Measurements from ENCODE around the gene FAM149A.

DNA sequence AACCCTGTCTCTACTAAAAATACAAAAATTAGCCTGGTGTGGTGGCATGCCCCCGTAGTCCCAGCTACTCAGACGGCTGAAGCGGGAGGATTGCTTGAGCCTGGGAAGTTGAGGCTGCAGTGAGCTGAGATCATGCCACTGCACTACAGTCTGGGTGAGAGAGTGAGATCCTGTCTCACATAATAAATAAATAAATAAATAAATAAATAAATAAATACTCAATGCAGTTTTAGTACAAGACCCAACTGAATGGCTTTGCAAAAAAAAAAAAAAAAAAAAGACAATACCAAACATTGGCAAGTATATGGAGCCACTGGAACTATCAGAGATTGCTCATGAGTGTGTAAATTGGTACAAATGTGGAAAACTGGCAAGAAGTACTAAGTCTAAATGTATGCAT lies 83.6 kb downstream of the FAM149A start:
- TF ChIP-seq IRF2 (CRISPR knock-in tag; IDR thresholded peaks at IDR 0.05; ENCODE audit: borderline replicate concordance, low read depth) (no peak), FOXK1 (CRISPR knock-in tag; IDR thresholded peaks at IDR 0.05) (no peak), ATF1 (CRISPR knock-in tag; IDR thresholded peaks at IDR 0.05) (no peak), NFYB (CRISPR knock-in tag; conservative IDR thresholded peaks at IDR 0.05; ENCODE audit: low read depth) (no peak), JUN (CRISPR knock-in tag; IDR thresholded peaks at IDR 0.05) (no peak), RELA (CRISPR knock-in tag; IDR thresholded peaks at IDR 0.05; ENCODE audit: borderline replicate concordance) (no peak), TEAD4 (CRISPR knock-in tag; IDR thresholded peaks at IDR 0.05) (no peak)
- TF ChIP-seq, protein P1, sequence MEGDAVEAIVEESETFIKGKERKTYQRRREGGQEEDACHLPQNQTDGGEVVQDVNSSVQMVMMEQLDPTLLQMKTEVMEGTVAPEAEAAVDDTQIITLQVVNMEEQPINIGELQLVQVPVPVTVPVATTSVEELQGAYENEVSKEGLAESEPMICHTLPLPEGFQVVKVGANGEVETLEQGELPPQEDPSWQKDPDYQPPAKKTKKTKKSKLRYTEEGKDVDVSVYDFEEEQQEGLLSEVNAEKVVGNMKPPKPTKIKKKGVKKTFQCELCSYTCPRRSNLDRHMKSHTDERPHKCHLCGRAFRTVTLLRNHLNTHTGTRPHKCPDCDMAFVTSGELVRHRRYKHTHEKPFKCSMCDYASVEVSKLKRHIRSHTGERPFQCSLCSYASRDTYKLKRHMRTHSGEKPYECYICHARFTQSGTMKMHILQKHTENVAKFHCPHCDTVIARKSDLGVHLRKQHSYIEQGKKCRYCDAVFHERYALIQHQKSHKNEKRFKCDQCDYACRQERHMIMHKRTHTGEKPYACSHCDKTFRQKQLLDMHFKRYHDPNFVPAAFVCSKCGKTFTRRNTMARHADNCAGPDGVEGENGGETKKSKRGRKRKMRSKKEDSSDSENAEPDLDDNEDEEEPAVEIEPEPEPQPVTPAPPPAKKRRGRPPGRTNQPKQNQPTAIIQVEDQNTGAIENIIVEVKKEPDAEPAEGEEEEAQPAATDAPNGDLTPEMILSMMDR (IDR thresholded peaks at IDR 0.05), result no peak
- TF ChIP-seq, protein P2, sequence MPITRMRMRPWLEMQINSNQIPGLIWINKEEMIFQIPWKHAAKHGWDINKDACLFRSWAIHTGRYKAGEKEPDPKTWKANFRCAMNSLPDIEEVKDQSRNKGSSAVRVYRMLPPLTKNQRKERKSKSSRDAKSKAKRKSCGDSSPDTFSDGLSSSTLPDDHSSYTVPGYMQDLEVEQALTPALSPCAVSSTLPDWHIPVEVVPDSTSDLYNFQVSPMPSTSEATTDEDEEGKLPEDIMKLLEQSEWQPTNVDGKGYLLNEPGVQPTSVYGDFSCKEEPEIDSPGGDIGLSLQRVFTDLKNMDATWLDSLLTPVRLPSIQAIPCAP (CRISPR knock-in tag; IDR thresholded peaks at IDR 0.05), result no peak
- TF ChIP-seq, protein P3, sequence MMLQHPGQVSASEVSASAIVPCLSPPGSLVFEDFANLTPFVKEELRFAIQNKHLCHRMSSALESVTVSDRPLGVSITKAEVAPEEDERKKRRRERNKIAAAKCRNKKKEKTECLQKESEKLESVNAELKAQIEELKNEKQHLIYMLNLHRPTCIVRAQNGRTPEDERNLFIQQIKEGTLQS (CRISPR knock-in tag; conservative IDR thresholded peaks at IDR 0.05), result no peak
- TF ChIP-seq, protein P4, sequence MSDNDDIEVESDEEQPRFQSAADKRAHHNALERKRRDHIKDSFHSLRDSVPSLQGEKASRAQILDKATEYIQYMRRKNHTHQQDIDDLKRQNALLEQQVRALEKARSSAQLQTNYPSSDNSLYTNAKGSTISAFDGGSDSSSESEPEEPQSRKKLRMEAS (CRISPR knock-in tag; IDR thresholded peaks at IDR 0.05), result no peak

Measured in WTC11 (cell line).